T47D (cell line): ENCODE data around the gene FGF14.

Experiments
- DNase-seq, 2 experiments: peaks; one replicate each; pipeline versions ENCODE4 v3.0.0 to v3.0.0-alpha.2; 2011 to 2012; ENCODE audit warnings: low read depth in 1 of 2, low spot score in 1 of 2
- JUND ChIP-seq: IDR thresholded peaks from 2 replicates; pipeline ENCODE4 v1.6.1; 2012; ENCODE audit warnings: low read depth
- in situ Hi-C: cut with HindIII; loops from 2 replicates; pipeline ENCODE4 v1.10.0; 2016; ENCODE audit warnings: low sequenced_read_pairs, low pct_unique_long_range_greater_than_20kb

The FGF14 gene

DNA sequence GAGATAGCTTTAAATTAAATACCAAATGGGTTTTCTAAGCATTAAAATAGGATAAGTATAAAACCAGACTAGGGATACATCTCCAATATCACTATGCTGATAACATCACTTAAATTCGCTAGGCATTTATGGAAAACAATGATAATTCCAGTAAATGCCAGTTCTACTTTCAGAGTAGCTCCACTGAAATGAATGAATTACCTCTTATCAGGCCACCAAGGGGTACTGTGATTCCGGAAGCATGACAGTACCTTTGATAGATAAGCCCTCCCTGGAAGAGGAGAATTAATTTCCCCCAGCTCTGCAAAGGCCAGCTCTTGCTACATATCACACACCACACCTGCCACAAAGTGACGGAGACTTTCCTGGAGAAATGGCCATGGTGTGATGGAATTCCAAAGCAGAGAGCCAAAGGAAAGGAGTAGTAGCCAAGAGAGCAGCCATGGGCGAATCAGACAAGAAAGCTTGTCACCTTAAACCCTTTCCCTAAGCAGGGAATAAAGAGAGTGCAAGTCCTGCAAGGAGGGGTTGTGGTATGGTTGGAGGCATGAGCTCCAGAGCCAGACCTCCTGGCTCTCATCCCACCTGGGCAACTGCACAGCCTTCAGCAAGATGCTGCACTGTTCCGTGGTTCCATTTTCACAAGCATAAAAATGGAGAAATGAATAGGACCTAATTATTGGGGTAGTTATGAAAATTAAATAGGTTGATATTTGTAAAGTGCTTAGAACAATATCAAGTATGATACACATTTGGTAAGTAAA, 423.1 kb downstream of the FGF14 start:
- TF ChIP-seq JUND, result no peak
- no peak for DNase-seq
- in situ Hi-C loops, result no loop called here

DNA sequence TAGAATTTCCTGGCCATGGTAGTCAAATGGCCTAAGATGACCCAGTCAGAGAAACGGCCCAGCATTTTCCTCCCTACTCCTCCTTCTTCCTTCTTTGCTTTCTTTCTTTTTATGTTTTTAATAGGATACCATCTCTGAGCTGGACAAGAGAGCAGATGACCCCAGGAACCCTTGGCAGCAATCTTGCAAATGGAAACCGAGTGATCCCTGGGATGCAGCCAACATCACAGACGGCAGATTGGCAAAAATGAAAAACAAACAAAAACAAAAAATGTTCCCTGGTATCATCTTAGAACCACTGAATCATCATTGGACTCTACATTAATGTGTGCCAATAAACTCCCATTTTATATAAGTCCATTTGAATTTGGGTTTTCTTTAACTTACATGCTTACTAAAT, 424.4 kb downstream of the FGF14 start:
- DNase-seq, result no peak
- in situ Hi-C loops, result no loop called here
- TF ChIP-seq JUND, result no peak

GRCh38 chr13:101972191-101972590, 429.7 kb downstream of the FGF14 start:
- no peak for DNase-seq
- in situ Hi-C loops, result no loop called here
- no peak for TF ChIP-seq JUND

- in situ Hi-C loops, result no loop called here
- DNase-seq, result no peak
- TF ChIP-seq JUND, result no peak
Observed at GRCh38 chr13:101970341-101970740, 431.5 kb downstream of the FGF14 start.

GRCh38 chr13:101967781-101968180, 434.1 kb downstream of the FGF14 start:
- in situ Hi-C loops, result no loop called here
- TF ChIP-seq JUND, result no peak
- DNase-seq, result no peak

GRCh38 chr13:101967216-101967615, 434.6 kb downstream of the FGF14 start:
- TF ChIP-seq JUND, result no peak
- in situ Hi-C loops, result no loop called here
- no peak for DNase-seq

- in situ Hi-C loops, result no loop called here
- TF ChIP-seq JUND, result no peak
- DNase-seq, result no peak
Observed at GRCh38 chr13:101965096-101965495, 436.8 kb downstream of the FGF14 start.

- in situ Hi-C loops, result no loop called here
- DNase-seq, result no peak
- TF ChIP-seq JUND, result no peak
Observed at GRCh38 chr13:101959016-101959415, 442.8 kb downstream of the FGF14 start.

DNA sequence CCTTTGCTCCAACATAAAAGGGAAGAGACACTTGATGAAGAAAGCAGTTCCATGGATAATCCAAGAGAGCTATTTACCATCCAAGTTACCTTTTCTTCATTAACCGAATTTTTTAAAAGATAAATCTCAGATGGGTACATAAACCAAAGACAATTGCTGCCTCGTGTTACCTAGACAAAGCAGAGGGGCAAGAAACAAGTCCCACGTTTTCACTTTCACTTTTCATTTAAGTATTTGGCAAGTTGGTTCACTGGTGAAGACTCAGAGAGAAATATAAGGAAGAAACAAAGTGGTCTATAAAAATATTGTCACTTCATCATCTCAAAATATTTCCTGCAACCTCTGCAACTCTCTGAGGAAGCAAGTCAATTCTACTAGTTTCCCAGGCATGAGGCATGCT, 446.1 kb downstream of the FGF14 start:
- no peak for TF ChIP-seq JUND
- DNase-seq, result no peak
- in situ Hi-C loops, result no loop called here

DNA sequence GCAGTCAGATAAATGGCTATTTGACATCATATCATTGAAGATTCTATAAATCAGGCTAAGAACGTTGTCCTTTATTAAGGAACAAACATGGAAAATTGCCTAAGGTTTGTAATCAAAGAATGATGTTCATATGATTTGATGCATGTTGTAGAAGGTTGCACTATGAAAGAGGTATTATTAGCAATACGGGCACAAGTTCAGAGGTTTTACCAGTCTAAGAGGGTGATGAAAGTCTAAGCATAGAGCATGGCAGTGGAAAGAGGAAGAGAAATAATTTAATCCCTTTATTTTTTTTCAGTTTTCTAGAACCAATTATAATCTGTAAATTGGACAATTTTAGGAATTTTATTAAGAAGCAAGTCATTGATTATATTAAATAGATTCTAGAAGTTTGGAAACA, 450.7 kb downstream of the FGF14 start:
- in situ Hi-C loops, result no loop called here
- DNase-seq, result no peak
- no peak for TF ChIP-seq JUND

DNA sequence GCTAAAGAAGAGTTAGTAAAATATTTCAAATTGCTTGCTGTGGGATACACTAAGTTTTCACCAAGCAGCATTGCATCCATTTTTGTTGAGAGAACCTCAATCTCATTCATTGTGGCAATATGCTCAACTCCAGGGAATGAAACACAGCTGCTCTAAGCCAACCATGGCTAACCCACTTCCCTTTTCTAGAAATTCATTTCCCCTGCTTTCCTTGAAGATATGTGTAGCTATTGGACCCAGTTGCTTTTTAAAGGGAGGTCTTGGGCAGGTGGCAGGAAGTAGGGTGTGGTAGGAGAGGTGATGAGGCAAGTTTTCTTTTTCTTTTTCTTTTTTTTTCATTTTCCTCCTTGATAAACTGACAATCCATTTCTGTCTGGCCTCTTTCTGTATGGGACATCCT, 452.2 kb downstream of the FGF14 start:
- DNase-seq, result no peak
- TF ChIP-seq JUND, result no peak
- in situ Hi-C loops, result no loop called here

- DNase-seq, result no peak
- in situ Hi-C loops, result no loop called here
- TF ChIP-seq JUND, result no peak
Observed at GRCh38 chr13:101946401-101946800, 455.4 kb downstream of the FGF14 start.

- in situ Hi-C loops, result no loop called here
Observed at GRCh38 chr13:101945435-101945834, 456.4 kb downstream of the FGF14 start.

DNA sequence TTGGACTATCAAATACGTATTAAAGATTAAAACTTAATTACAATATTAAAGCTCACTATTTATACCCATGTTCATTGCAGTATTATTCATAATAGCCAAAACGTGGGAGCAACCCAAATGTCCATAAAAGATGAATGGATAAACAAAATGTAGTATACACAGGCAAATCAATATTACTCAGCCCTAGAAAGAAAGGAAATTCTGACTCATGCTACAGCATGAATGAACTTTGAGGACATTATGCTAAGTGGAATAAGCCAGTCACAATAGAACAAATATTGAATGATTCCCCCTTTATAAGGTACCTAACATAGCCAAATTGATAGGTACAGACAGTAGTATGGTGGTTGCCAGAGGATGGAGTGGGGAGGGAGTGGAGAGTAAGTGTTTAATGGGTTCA, 457.3 kb downstream of the FGF14 start:
- no peak for DNase-seq
- TF ChIP-seq JUND, result no peak
- in situ Hi-C loops, result no loop called here

More at GRCh38 chr13:101945435-101945834, 456.4 kb downstream of the FGF14 start:
- TF ChIP-seq JUND, result no peak
- DNase-seq, result no peak
